WTC11 (cell line): ENCODE measurements around the gene SPAG4. TPM values are rescaled to one million over a fixed set of nuclear protein-coding genes. Genes with fewer than 3 reads are reported as not detected.

Source experiments
- ATAC-seq: fragments of 200-7000 bp; cut with Tn5 transposase; 2 replicates; pipeline ENCODE4 v1.10.0; 2021; ENCODE audit warnings: mild to moderate bottlenecking, moderate library complexity
- CTCF ChIA-PET: fragments of 300-600 bp; sonication (Branson Sonifier 250); formaldehyde crosslinking; loops from one replicate; lab custom pipeline; 2021; ENCODE audit warnings: antibody characterized with exemption; lab: Charles Lee
- POLR2A ChIA-PET: fragments of 350-600 bp; sonication (Branson Sonifier 250); formaldehyde crosslinking; loops from one replicate; lab custom pipeline; 2021; ENCODE audit warnings: antibody characterized with exemption; lab: Charles Lee
- DNase-seq: peaks from one replicate; pipeline ENCODE4 v3.0.0; 2021; ENCODE audit warnings: low spot score
- H3K27ac Mint-ChIP-seq: 2 replicates; pipeline ENCODE4 v1.8.0; 2021; ENCODE audit warnings: mixed read lengths
- H3K27me3 Mint-ChIP-seq: 2 replicates; pipeline ENCODE4 v1.8.0; 2021; ENCODE audit warnings: low read depth, mild to moderate bottlenecking, moderate library complexity, mixed read lengths
- H3K36me3 Mint-ChIP-seq: 2 replicates; pipeline ENCODE4 v1.8.0; 2021; ENCODE audit warnings: mixed read lengths
- H3K4me1 Mint-ChIP-seq: 2 replicates; pipeline ENCODE4 v1.8.0; 2022; ENCODE audit warnings: mixed read lengths
- H3K4me3 Mint-ChIP-seq: 2 replicates; pipeline ENCODE4 v1.8.0; 2021; ENCODE audit warnings: mild to moderate bottlenecking, moderate library complexity, mixed read lengths
- H3K9me3 Mint-ChIP-seq: 2 replicates; pipeline ENCODE4 v1.8.0; 2021; ENCODE audit warnings: mixed read lengths
- ATF6 ChIP-seq: sonication (generic); formaldehyde crosslinking; IDR thresholded peaks from 2 replicates; pipeline ENCODE4 v1.8.1; 2023; ENCODE audit warnings: mild to moderate bottlenecking, missing genetic modification reagents
- CTCF ChIP-seq: fragments of 200-600 bp; IDR thresholded peaks from 2 replicates; pipeline ENCODE4 v1.8.0; 2022; ENCODE audit warnings: antibody characterized with exemption
- E2F1 ChIP-seq: sonication (generic); formaldehyde crosslinking; IDR thresholded peaks from 2 replicates; pipeline ENCODE4 v1.8.0; 2022; ENCODE audit warnings: mild to moderate bottlenecking, missing genetic modification reagents
- GTF2I ChIP-seq: fragments of 250-450 bp; sonication (Bioruptor Pico); conservative IDR thresholded peaks from 2 replicates; pipeline ENCODE4 v1.4.0; 2021; ENCODE audit warnings: mild to moderate bottlenecking
- MLX ChIP-seq: sonication (generic); formaldehyde crosslinking; IDR thresholded peaks from 2 replicates; pipeline ENCODE4 v1.8.1; 2023; ENCODE audit warnings: mild to moderate bottlenecking, missing genetic modification reagents, moderate library complexity
- NR1H2 ChIP-seq: sonication (generic); formaldehyde crosslinking; IDR thresholded peaks from 2 replicates; pipeline ENCODE4 v1.9.0; 2021; ENCODE audit warnings: mild to moderate bottlenecking, moderate library complexity, missing genetic modification reagents
- PRDM15 ChIP-seq: sonication (generic); formaldehyde crosslinking; IDR thresholded peaks from 2 replicates; pipeline ENCODE4 v1.8.0; 2022; ENCODE audit warnings: missing genetic modification reagents
- PREB ChIP-seq: sonication (generic); formaldehyde crosslinking; IDR thresholded peaks from 2 replicates; pipeline ENCODE4 v1.8.1; 2022; ENCODE audit warnings: mild to moderate bottlenecking, missing genetic modification reagents, moderate library complexity, borderline replicate concordance
- PRRX2 ChIP-seq: fragments of 250-450 bp; sonication (Bioruptor Pico); IDR thresholded peaks from 2 replicates; pipeline ENCODE4 v1.8.0; 2021; ENCODE audit warnings: mild to moderate bottlenecking
- RORB ChIP-seq: fragments of 250-450 bp; sonication (Bioruptor Pico); IDR thresholded peaks from 2 replicates; pipeline ENCODE4 v1.9.0; 2021; ENCODE audit warnings: mild to moderate bottlenecking
- ZNF423 ChIP-seq: fragments of 250-450 bp; sonication (Bioruptor Pico); IDR thresholded peaks from 2 replicates; pipeline ENCODE4 v2.1.2; 2022; ENCODE audit warnings: mild to moderate bottlenecking, moderate library complexity
- total RNA-seq: library from RNA; stranded (reverse); gene quantifications from 3 replicates; pipeline ENCODE4 v1.2.3, GENCODE V29; 2021
- TF ChIP-seq, protein P1 (sequence below): sonication (generic); formaldehyde crosslinking; IDR thresholded peaks from 2 replicates; pipeline ENCODE4 v1.8.1; 2023; ENCODE audit warnings: mild to moderate bottlenecking, missing genetic modification reagents, borderline replicate concordance
- TF ChIP-seq, protein P2 (sequence below): sonication (generic); formaldehyde crosslinking; IDR thresholded peaks from 2 replicates; pipeline ENCODE4 v1.8.0; 2023; ENCODE audit warnings: mild to moderate bottlenecking, missing genetic modification reagents
- TF ChIP-seq, protein P3 (sequence below): sonication (generic); formaldehyde crosslinking; IDR thresholded peaks from 2 replicates; pipeline ENCODE4 v1.8.1; 2022; ENCODE audit warnings: low read depth, mild to moderate bottlenecking, moderate library complexity, missing genetic modification reagents, borderline replicate concordance

Gene SPAG4
- total RNA-seq, 1 experiment from 2014 or later: 3.5 TPM

- POLR2A ChIA-PET: interaction anchor here (0.9 kb wide), 1 partner anchor 9 kb away, joined by 4 read pairs; no protein-coding TSS in a partner anchor
- H3K4me3 Mint-ChIP-seq: no peak overlapping the region
Observed at GRCh38 chr20:35627121-35627520, 11.5 kb downstream of the SPAG4 start.

More at GRCh38 chr20:35627121-35627520, 11.5 kb downstream of the SPAG4 start:
- Mint-ChIP-seq H3K4me1 (no peaks in the 10 kb centered on the region), H3K27me3 (no peaks in the 10 kb centered on the region), H3K27ac (peak overlapping the region; percentile 57), H3K9me3 (peaks cover 4% of the 10 kb centered on the region; the same call in 1 of the 2 replicates), H3K36me3 (peaks cover 59% of the 10 kb centered on the region)
- no peak for ATAC-seq
- no peak for DNase-seq
- CTCF ChIA-PET: interaction anchor here (1.0 kb wide), 1 partner anchor 8 kb away, joined by 4 read pairs; no protein-coding TSS in a partner anchor
- TF ChIP-seq GTF2I (no peak), RORB (CRISPR knock-in tag) (no peak), MLX (CRISPR knock-in tag) (no peak), CTCF (no peak), NR1H2 (CRISPR knock-in tag) (no peak), PRDM15 (CRISPR knock-in tag) (no peak), PREB (no peak), ATF6 (CRISPR knock-in tag) (no peak), ZNF423 (CRISPR knock-in tag) (no peak), E2F1 (CRISPR knock-in tag) (no peak), PRRX2 (CRISPR knock-in tag) (no peak)
- TF ChIP-seq, protein P1, sequence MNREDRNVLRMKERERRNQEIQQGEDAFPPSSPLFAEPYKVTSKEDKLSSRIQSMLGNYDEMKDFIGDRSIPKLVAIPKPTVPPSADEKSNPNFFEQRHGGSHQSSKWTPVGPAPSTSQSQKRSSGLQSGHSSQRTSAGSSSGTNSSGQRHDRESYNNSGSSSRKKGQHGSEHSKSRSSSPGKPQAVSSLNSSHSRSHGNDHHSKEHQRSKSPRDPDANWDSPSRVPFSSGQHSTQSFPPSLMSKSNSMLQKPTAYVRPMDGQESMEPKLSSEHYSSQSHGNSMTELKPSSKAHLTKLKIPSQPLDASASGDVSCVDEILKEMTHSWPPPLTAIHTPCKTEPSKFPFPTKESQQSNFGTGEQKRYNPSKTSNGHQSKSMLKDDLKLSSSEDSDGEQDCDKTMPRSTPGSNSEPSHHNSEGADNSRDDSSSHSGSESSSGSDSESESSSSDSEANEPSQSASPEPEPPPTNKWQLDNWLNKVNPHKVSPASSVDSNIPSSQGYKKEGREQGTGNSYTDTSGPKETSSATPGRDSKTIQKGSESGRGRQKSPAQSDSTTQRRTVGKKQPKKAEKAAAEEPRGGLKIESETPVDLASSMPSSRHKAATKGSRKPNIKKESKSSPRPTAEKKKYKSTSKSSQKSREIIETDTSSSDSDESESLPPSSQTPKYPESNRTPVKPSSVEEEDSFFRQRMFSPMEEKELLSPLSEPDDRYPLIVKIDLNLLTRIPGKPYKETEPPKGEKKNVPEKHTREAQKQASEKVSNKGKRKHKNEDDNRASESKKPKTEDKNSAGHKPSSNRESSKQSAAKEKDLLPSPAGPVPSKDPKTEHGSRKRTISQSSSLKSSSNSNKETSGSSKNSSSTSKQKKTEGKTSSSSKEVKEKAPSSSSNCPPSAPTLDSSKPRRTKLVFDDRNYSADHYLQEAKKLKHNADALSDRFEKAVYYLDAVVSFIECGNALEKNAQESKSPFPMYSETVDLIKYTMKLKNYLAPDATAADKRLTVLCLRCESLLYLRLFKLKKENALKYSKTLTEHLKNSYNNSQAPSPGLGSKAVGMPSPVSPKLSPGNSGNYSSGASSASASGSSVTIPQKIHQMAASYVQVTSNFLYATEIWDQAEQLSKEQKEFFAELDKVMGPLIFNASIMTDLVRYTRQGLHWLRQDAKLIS (CRISPR knock-in tag): no peak
- TF ChIP-seq, protein P2, sequence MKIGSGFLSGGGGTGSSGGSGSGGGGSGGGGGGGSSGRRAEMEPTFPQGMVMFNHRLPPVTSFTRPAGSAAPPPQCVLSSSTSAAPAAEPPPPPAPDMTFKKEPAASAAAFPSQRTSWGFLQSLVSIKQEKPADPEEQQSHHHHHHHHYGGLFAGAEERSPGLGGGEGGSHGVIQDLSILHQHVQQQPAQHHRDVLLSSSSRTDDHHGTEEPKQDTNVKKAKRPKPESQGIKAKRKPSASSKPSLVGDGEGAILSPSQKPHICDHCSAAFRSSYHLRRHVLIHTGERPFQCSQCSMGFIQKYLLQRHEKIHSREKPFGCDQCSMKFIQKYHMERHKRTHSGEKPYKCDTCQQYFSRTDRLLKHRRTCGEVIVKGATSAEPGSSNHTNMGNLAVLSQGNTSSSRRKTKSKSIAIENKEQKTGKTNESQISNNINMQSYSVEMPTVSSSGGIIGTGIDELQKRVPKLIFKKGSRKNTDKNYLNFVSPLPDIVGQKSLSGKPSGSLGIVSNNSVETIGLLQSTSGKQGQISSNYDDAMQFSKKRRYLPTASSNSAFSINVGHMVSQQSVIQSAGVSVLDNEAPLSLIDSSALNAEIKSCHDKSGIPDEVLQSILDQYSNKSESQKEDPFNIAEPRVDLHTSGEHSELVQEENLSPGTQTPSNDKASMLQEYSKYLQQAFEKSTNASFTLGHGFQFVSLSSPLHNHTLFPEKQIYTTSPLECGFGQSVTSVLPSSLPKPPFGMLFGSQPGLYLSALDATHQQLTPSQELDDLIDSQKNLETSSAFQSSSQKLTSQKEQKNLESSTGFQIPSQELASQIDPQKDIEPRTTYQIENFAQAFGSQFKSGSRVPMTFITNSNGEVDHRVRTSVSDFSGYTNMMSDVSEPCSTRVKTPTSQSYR (CRISPR knock-in tag): no peak
- TF ChIP-seq, protein P3, sequence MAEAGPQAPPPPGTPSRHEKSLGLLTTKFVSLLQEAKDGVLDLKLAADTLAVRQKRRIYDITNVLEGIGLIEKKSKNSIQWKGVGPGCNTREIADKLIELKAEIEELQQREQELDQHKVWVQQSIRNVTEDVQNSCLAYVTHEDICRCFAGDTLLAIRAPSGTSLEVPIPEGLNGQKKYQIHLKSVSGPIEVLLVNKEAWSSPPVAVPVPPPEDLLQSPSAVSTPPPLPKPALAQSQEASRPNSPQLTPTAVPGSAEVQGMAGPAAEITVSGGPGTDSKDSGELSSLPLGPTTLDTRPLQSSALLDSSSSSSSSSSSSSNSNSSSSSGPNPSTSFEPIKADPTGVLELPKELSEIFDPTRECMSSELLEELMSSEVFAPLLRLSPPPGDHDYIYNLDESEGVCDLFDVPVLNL (CRISPR knock-in tag): no peak
